HepG2 (cell line): ENCODE data around the gene TIGD6. TPM values are rescaled to one million over a fixed set of nuclear protein-coding genes. Genes with fewer than 3 reads are reported as not detected.

Source experiments
- ATM ChIP-seq: fragments of 450-650 bp; IDR thresholded peaks from 2 replicates; pipeline ENCODE4 v1.7.1; 2017; ENCODE audit warnings: mild to moderate bottlenecking, borderline replicate concordance
- BCL6 ChIP-seq: IDR thresholded peaks from 2 replicates; pipeline ENCODE4 v1.6.1; 2016; ENCODE audit warnings: missing genetic modification reagents, missing compliant biosample characterization
- CHD4 ChIP-seq: fragments of 200-600 bp; sonication (generic); IDR thresholded peaks from 2 replicates; pipeline ENCODE4 v1.7.0; 2017; ENCODE audit warnings: mild to moderate bottlenecking, low read length, borderline replicate concordance
- CREB1 ChIP-seq, 2 experiments: fragments of 450-650 bp in 1 of 2; IDR thresholded peaks; 2 replicates each; pipeline ENCODE4 v1.6.1; 2016 to 2017; ENCODE audit warnings: control low read depth in 1 of 2, mild to moderate bottlenecking in 1 of 2, missing compliant biosample characterization in 1 of 2, missing genetic modification characterization in 1 of 2
- ELF1 ChIP-seq: sonication (generic); formaldehyde crosslinking; IDR thresholded peaks from 2 replicates; pipeline ENCODE4 v1.4.0; 2020; ENCODE audit warnings: missing genetic modification reagents
- FOSL2 ChIP-seq: sonication (generic); formaldehyde crosslinking; IDR thresholded peaks from 2 replicates; pipeline ENCODE4 v1.4.0; 2020; ENCODE audit warnings: missing genetic modification reagents
- GATAD2A ChIP-seq: IDR thresholded peaks from 2 replicates; pipeline ENCODE4 v1.6.1; 2016
- HMG20A ChIP-seq: IDR thresholded peaks from 2 replicates; pipeline ENCODE4 v1.6.1; 2016; ENCODE audit warnings: borderline replicate concordance
- HMG20B ChIP-seq: conservative IDR thresholded peaks from 2 replicates; pipeline ENCODE4 v1.6.1; 2016; ENCODE audit warnings: missing genetic modification reagents, missing compliant biosample characterization
- HNRNPL ChIP-seq: fragments of 200-400 bp; formaldehyde crosslinking; IDR thresholded peaks from 2 replicates; pipeline ENCODE4 v1.6.1; 2017; ENCODE audit warnings: mild to moderate bottlenecking, low read depth, low read length
- LCORL ChIP-seq, 2 experiments: fragments of 450-650 bp in 1 of 2; sonication (generic) in 1 of 2; formaldehyde crosslinking in 1 of 2; IDR thresholded peaks; 2 replicates each; pipeline versions ENCODE4 v1.5.0 to v1.6.1; 2017 to 2020; ENCODE audit warnings: antibody characterized with exemption in 1 of 2, missing genetic modification reagents in 1 of 2
- NR2C2 ChIP-seq: sonication (generic); formaldehyde crosslinking; IDR thresholded peaks from 2 replicates; pipeline ENCODE4 v1.4.0; 2020; ENCODE audit warnings: missing genetic modification reagents, mild to moderate bottlenecking, moderate library complexity, borderline replicate concordance
- SYNCRIP ChIP-seq: fragments of 200-400 bp; formaldehyde crosslinking; IDR thresholded peaks from 2 replicates; pipeline ENCODE4 v1.6.1; 2018; ENCODE audit warnings: mild to moderate bottlenecking, low read depth, low read length; ENCODE audit not compliant: insufficient read depth
- ZFAT ChIP-seq: sonication (generic); formaldehyde crosslinking; conservative IDR thresholded peaks from 2 replicates; pipeline ENCODE4 v1.8.1; 2023; ENCODE audit warnings: missing genetic modification reagents, inconsistent platforms
- ZFP36 ChIP-seq: fragments of 150-350 bp; IDR thresholded peaks from 2 replicates; pipeline ENCODE4 v1.6.1; 2018; ENCODE audit warnings: borderline replicate concordance, low read length, low read depth; ENCODE audit not compliant: partially characterized antibody
- ZNF10 ChIP-seq: sonication (generic); formaldehyde crosslinking; IDR thresholded peaks from 2 replicates; pipeline ENCODE4 v1.4.0; 2020; ENCODE audit warnings: mild to moderate bottlenecking, low read depth, missing genetic modification reagents, borderline replicate concordance
- ZNF143 ChIP-seq: sonication (generic); formaldehyde crosslinking; IDR thresholded peaks from 2 replicates; pipeline ENCODE4 v1.4.0; 2020; ENCODE audit warnings: missing genetic modification reagents
- ZNF562 ChIP-seq: sonication (generic); formaldehyde crosslinking; IDR thresholded peaks from 2 replicates; pipeline ENCODE4 v1.8.0; 2022; ENCODE audit warnings: missing genetic modification reagents, borderline replicate concordance
- ZNF607 ChIP-seq: sonication (generic); formaldehyde crosslinking; IDR thresholded peaks from 2 replicates; pipeline ENCODE4 v1.5.1; 2020; ENCODE audit warnings: missing genetic modification reagents, mild to moderate bottlenecking, borderline replicate concordance
- ZNF749 ChIP-seq: sonication (generic); formaldehyde crosslinking; IDR thresholded peaks from 2 replicates; pipeline ENCODE4 v1.8.0; 2022; ENCODE audit warnings: mild to moderate bottlenecking, missing genetic modification reagents, moderate library complexity, borderline replicate concordance
- ZSCAN20 ChIP-seq: sonication (generic); formaldehyde crosslinking; IDR thresholded peaks from 2 replicates; pipeline ENCODE4 v1.4.0; 2020; ENCODE audit warnings: missing genetic modification reagents, mild to moderate bottlenecking, borderline replicate concordance
- ZSCAN29 ChIP-seq: sonication (generic); formaldehyde crosslinking; conservative IDR thresholded peaks from 2 replicates; pipeline ENCODE4 v1.4.0; 2020; ENCODE audit warnings: mild to moderate bottlenecking, missing genetic modification reagents
- polyA plus RNA-seq, 8 experiments: library from polyadenylated mRNA; depleted of rRNA in 3 of 8; stranded (reverse) in 7 of 8; unstranded in 1 of 8; fragments of >200 nt; fragmentation: Illumina TruSeq in 4 of 8; extraction: Trizol in 4 of 8; gene quantifications; 2 replicates each; pipeline versions ENCODE4 v1.2.1 to v1.2.3, GENCODE V29; 2011 to 2016; ENCODE audit warnings: low read depth in 4 of 8, missing spikeins in 1 of 8, mixed read lengths in 1 of 8; ENCODE audit not compliant: insufficient read depth in 1 of 8
- total RNA-seq, 5 experiments: library from RNA; depleted of rRNA; stranded (reverse); fragments of >200 nt; fragmentation: Illumina TruSeq; extraction: Trizol; gene quantifications; 2 replicates each; pipeline ENCODE4 v1.2.3, GENCODE V29; 2016; ENCODE audit warnings: low read depth in 1 of 5
- TF ChIP-seq, protein P1 (sequence below): IDR thresholded peaks from 2 replicates; pipeline ENCODE4 v1.6.1; 2016; ENCODE audit warnings: missing compliant biosample characterization, missing genetic modification reagents, borderline replicate concordance
- TF ChIP-seq, protein P2 (sequence below), 2 experiments: fragments of 450-650 bp in 1 of 2; sonication (generic) in 1 of 2; formaldehyde crosslinking; IDR thresholded peaks; 2 replicates each; pipeline versions ENCODE4 v1.5.0 to v1.8.0; 2020 to 2022; ENCODE audit warnings: mild to moderate bottlenecking in 1 of 2, missing genetic modification reagents in 1 of 2
- TF ChIP-seq, protein P3 (sequence below): sonication (generic); formaldehyde crosslinking; IDR thresholded peaks from 2 replicates; pipeline ENCODE4 v1.5.0; 2020; ENCODE audit warnings: mild to moderate bottlenecking, missing genetic modification reagents, borderline replicate concordance

TIGD6 gene
- total and polyA plus RNA-seq, 2 of the 13 experiments (the other 11 are each of a cell fraction or from before 2014, with no cell fraction given), result 2.1 to 2.9 TPM

DNA sequence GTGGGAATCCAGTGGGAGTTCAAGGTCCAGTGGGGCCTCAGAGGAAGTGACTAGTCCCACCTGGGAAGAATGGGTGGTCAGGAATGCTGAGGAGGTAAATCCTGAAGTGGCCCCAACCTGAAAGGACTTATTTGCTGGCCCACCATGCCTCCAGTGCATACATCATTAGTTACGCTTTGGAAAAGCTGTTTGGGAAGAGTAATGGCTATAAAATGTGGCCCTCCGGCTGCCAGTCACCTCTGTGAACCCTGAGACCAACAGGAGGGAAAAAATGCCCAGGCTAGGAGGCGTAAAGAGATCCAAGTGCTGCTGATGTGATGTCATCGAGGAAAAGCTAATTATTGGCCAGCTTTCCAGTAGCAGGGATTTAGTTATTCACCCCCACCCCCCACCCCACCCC, 42.6 kb downstream of the TIGD6 start (continued):
- TF ChIP-seq, protein P1, sequence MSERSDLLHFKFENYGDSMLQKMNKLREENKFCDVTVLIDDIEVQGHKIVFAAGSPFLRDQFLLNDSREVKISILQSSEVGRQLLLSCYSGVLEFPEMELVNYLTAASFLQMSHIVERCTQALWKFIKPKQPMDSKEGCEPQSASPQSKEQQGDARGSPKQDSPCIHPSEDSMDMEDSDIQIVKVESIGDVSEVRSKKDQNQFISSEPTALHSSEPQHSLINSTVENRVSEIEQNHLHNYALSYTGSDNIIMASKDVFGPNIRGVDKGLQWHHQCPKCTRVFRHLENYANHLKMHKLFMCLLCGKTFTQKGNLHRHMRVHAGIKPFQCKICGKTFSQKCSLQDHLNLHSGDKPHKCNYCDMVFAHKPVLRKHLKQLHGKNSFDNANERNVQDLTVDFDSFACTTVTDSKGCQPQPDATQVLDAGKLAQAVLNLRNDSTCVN (CRISPR knock-in tag), result no peak
- TF ChIP-seq, protein P2, sequence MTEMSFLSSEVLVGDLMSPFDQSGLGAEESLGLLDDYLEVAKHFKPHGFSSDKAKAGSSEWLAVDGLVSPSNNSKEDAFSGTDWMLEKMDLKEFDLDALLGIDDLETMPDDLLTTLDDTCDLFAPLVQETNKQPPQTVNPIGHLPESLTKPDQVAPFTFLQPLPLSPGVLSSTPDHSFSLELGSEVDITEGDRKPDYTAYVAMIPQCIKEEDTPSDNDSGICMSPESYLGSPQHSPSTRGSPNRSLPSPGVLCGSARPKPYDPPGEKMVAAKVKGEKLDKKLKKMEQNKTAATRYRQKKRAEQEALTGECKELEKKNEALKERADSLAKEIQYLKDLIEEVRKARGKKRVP (CRISPR knock-in tag; IDR thresholded peaks at IDR 0.05), result no peak
- TF ChIP-seq HMG20B (CRISPR knock-in tag) (no peak), ZNF749 (CRISPR knock-in tag) (no peak), GATAD2A (CRISPR knock-in tag) (0 out of 2 replicates have a peak, but pooled peaks have one; percentile 34), BCL6 (peak; percentile 79), LCORL (IDR thresholded peaks at IDR 0.05) (no peak), LCORL (CRISPR knock-in tag; IDR thresholded peaks at IDR 0.05) (no peak), SYNCRIP (no peak), CREB1 (IDR thresholded peaks at IDR 0.05) (no peak), CREB1 (CRISPR knock-in tag; IDR thresholded peaks at IDR 0.05) (no peak), HNRNPL (no peak), FOSL2 (CRISPR knock-in tag) (peak; percentile 35; the same call in 1 of the 2 replicates), ZSCAN29 (CRISPR knock-in tag) (no peak), ZNF143 (CRISPR knock-in tag) (no peak), ZNF10 (CRISPR knock-in tag) (no peak), NR2C2 (CRISPR knock-in tag) (no peak), CHD4 (no peak), ZFP36 (no peak), HMG20A (CRISPR knock-in tag) (no peak), ELF1 (no peak), ZNF607 (no peak), ZFAT (CRISPR knock-in tag) (no peak), ATM (no peak), ZNF562 (CRISPR knock-in tag) (no peak), ZSCAN20 (no peak)
- TF ChIP-seq, protein P3, sequence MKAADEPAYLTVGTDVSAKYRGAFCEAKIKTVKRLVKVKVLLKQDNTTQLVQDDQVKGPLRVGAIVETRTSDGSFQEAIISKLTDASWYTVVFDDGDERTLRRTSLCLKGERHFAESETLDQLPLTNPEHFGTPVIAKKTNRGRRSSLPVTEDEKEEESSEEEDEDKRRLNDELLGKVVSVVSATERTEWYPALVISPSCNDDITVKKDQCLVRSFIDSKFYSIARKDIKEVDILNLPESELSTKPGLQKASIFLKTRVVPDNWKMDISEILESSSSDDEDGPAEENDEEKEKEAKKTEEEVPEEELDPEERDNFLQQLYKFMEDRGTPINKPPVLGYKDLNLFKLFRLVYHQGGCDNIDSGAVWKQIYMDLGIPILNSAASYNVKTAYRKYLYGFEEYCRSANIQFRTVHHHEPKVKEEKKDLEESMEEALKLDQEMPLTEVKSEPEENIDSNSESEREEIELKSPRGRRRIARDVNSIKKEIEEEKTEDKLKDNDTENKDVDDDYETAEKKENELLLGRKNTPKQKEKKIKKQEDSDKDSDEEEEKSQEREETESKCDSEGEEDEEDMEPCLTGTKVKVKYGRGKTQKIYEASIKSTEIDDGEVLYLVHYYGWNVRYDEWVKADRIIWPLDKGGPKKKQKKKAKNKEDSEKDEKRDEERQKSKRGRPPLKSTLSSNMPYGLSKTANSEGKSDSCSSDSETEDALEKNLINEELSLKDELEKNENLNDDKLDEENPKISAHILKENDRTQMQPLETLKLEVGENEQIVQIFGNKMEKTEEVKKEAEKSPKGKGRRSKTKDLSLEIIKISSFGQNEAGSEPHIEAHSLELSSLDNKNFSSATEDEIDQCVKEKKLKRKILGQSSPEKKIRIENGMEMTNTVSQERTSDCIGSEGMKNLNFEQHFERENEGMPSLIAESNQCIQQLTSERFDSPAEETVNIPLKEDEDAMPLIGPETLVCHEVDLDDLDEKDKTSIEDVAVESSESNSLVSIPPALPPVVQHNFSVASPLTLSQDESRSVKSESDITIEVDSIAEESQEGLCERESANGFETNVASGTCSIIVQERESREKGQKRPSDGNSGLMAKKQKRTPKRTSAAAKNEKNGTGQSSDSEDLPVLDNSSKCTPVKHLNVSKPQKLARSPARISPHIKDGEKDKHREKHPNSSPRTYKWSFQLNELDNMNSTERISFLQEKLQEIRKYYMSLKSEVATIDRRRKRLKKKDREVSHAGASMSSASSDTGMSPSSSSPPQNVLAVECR (CRISPR knock-in tag), result no peak
